Ureter (tissue), 1 donor: ENCODE data around the gene PORCN. TPM values are rescaled to one million over a fixed set of nuclear protein-coding genes. Genes with fewer than 3 reads are reported as not detected.
"Not testable (repeated sequence)": the region's sequence is repeated elsewhere in the genome, so short reads cannot be mapped to it uniquely, and the experiment has no call there.

ENCODE experiments used
- DNase-seq: peaks from one replicate; pipeline ENCODE4 v3.0.0-alpha.2; 2020; ENCODE audit warnings: low spot score
- total RNA-seq: library from RNA; stranded (reverse); gene quantifications from one replicate; pipeline ENCODE4 v1.2.4, GENCODE V29; 2023
- donor health status: DM: yes; HTN: yes; CAD: no.

Gene PORCN
- total RNA-seq, 1 donor from 2014 or later, result 12.7 TPM

DNA sequence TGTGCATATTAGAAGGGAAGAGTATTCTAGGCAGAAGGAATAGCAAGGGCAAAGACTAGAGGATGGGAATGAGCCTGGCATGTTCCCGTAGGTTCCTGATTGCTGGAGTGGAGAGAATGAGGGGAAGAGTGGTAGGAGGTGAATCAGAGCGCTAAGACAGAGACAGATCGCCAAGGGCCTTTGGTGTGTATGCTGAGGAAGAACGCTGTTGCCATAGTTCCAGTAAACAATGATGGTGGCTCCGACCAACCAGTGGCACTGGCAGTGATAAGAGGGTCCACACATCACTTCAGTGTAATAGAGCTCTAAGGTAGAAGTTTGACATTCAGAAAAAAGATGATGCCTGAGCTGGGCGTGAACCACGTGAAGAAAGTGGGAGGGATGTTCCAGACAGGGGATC, 31.7 kb downstream of the PORCN start:
- DNase-seq, result no peak

DNA sequence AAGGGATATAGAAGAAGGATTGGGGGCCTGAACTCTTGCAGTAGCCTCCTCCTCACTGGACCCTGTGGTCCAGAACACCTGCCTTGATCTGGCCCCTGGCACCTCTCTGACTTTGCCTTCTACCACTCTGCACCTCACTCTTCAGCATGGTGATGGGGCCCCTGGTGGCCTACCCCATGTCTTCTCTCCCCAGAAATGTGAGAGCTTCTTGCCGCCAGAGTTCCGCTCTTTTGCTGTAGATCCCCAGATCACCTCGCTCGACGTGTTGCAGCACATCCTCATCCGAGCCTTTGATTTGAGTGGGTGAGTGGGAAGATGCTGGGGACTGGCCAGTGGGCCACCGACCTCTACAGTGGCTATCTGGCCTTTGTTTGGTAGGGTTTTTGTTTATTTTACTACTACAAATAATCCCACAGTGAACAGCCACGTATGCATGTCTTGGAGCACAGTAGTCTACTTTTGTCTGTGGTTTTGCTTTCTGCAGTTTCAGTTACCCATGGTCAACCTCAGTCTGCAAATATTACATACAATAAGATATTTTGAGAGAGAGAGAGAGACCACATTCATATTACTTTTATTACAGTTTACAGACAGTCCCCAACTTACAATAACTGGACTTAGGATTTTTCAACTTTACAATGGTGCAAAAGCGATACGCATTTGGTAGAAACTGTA, 32.5 kb downstream of the PORCN start:
- DNase-seq, result no peak

DNA sequence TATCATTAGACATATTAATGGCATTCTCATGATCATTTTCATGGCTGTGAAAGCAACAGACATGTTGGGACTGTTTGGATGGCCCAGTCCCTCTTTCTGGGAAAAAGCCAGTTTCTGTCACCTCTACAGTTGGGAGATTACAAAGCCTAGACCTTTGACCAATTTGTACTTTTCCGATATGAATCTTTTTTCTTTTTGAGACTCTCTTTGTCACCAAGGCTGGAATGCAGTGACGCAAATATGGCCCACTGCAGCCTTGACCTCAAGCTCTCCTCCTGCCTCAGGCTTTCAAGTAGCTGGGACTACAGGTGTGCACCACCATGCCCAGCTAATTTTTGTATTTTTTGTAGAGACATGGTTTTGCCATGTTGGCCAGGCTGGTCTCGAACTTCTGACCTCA, 40.1 kb downstream of the PORCN start:
- DNase-seq, result no peak

DNA sequence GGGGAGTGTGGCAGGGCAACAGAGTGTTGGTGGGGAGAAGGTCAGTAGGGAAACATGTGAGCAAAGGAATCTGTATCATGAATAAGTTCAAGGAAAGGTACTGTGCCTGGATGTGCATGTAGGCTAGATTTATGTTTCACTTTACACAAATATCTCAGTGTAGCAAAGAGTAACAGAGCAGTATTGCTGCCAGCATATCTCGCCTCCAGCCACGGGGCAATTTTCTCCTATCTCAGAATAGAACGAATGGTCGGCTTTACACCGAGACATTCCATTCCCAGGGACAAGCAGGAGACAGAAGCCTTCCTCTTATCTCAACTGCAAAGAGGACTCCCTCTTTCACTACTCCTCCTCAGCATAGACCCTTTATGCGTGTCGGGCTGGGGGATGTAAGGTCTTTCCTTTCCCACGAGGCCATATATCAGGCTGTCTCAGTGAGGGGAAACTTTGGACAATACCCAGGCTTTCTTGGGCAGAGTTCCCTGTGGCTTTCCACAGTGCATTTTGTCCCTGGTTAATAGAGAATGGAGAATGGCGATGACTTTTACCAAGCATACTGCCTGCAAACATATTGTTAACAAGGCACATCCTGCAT, 47.0 kb downstream of the PORCN start:
- not testable (repeated sequence) for DNase-seq

DNA sequence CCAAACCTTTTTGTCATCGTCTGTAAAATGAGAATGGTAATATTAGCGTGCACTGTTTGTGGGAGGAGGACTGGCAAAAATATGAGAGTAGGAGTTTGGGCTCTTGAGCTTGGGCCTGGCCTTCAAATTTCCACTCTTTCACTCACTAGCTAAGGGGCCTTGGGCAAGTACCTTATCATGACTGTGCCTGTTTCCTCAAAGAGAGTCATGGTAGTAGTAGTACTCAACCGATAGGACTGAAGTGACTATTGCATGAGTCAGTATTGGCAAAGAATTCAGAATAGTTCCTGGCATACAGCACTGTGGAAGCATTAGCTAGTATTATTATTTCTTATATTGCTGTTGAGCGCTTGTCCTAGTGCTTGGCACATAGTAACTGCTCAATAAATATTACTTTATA, 49.5 kb downstream of the PORCN start:
- DNase-seq, result no peak

DNA sequence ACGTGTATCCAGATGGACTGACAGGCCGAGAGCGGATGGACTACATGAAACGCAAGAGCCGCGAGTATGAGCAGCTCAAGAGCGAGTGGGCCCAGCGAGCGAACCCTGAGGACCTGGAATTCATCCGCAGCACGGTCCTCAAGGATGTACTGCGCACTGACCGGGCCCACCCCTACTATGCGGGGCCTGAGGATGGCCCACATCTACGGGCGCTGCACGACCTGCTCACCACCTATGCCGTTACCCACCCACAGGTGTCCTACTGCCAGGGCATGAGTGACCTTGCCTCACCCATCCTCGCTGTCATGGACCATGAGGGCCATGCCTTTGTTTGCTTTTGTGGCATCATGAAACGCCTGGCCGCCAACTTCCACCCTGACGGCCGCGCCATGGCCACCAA, 50.8 kb downstream of the PORCN start:
- no peak for DNase-seq

DNA sequence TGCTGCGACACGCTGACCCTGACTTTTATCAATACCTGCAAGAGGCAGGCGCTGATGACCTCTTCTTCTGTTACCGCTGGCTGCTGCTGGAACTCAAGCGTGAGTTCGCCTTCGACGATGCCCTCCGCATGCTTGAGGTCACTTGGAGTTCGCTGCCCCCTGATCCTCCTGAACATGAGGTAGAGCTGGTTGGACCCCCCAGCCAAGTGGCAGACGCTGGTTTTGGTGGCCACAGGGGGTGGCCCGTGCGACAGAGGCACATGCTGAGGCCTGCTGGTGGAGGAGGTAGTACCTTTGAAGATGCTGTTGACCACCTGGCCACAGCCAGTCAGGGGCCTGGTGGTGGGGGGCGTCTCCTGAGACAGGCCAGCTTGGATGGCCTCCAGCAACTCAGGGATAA, 51.3 kb downstream of the PORCN start:
- DNase-seq, result no peak

DNA sequence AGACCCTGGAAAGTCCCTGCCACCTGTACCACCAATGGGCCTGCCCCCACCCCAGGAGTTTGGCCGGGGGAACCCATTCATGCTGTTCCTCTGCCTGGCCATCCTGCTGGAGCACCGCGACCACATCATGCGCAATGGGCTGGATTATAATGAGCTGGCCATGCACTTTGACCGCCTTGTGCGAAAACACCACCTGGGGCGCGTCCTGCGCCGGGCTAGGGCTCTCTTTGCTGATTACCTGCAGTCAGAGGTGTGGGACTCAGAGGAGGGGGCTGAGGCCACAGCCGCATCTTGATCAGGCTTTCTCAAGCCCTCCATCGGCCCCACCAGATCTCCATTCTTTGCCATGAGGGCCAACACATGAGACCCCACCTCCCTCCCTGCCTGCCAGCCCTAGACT, 51.9 kb downstream of the PORCN start:
- no peak for DNase-seq

DNA sequence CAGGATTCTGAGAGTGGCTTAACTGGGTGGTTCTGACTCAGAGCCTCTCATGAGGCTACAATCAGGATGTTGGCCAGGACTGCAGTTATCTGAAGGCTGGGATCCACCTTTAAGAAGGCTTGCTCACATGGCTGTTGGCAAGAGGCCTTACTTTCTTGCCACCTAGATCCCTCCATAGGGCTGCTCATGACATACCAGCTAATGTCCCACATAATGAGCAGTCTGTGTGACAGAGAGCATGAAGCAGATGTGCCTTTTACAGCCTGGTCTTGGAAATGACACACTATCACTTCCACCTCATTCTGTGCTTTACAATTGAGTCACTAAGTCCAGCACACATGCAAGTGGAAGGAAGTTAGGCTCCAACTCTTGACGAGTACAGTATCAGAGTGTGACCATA, 61.2 kb downstream of the PORCN start:
- no peak for DNase-seq

Other genes with a start within 250 kb of the PORCN start
- not detected for gene SSX3, start 152.3 kb upstream of the PORCN start, total RNA-seq
- not detected for gene SSX4, start 125.5 kb upstream of the PORCN start, total RNA-seq
- not detected for gene SSX4B, start 97.0 kb upstream of the PORCN start, total RNA-seq
- 25.3 TPM for gene SLC38A5, start 38.7 kb upstream of the PORCN start, total RNA-seq
- 42.7 TPM for gene FTSJ1, start 32.8 kb upstream of the PORCN start, total RNA-seq
- 60.0 TPM for gene EBP, start 12.8 kb downstream of the PORCN start, total RNA-seq
- gene TBC1D25, start 30.7 kb downstream of the PORCN start, total RNA-seq, result 12.2 TPM
- 364 TPM for gene RBM3, start 65.5 kb downstream of the PORCN start, total RNA-seq
- 127 TPM for gene WDR13, start 88.5 kb downstream of the PORCN start, total RNA-seq
- gene WAS, start 174.8 kb downstream of the PORCN start, total RNA-seq, result 4.8 TPM
- 4.1 TPM for gene SUV39H1, start 187.7 kb downstream of the PORCN start, total RNA-seq